Neuronal stem cell (in vitro differentiated cells): ENCODE measurements around the gene TCEAL1.
A peak's percentile ranks its signal among the peaks of the same experiment; 100 is the strongest.

Experiments
- DNase-seq: peaks from one replicate; pipeline ENCODE4 v3.0.0-alpha.2; 2013; ENCODE audit warnings: low spot score
- H2AFZ ChIP-seq: one replicate; pipeline ENCODE4 v1.6.1; 2013; ENCODE audit warnings: mild to moderate bottlenecking, low read length, inconsistent platforms
- H2AK5ac ChIP-seq: 2 replicates; pipeline ENCODE4 v1.6.1; 2013; ENCODE audit warnings: low read depth, mild to moderate bottlenecking, inconsistent platforms, low read length, moderate library complexity, mixed read lengths
- H2BK120ac ChIP-seq: 2 replicates; pipeline ENCODE4 v1.6.1; 2013; ENCODE audit warnings: low read depth, mild to moderate bottlenecking, inconsistent platforms, low read length, moderate library complexity, mixed read lengths
- H2BK12ac ChIP-seq: one replicate; pipeline ENCODE4 v1.6.1; 2013; ENCODE audit warnings: low read length, inconsistent platforms
- H2BK15ac ChIP-seq: 2 replicates; pipeline ENCODE4 v1.6.1; 2013; ENCODE audit warnings: mild to moderate bottlenecking, low read length, inconsistent platforms, mixed read lengths
- H2BK5ac ChIP-seq: one replicate; pipeline ENCODE4 v1.6.1; 2013; ENCODE audit warnings: inconsistent platforms, mild to moderate bottlenecking, low read length, moderate library complexity
- H3K14ac ChIP-seq: one replicate; pipeline ENCODE4 v1.6.1; 2013; ENCODE audit warnings: low read length, inconsistent platforms
- H3K18ac ChIP-seq: 2 replicates; pipeline ENCODE4 v1.6.1; 2013; ENCODE audit warnings: low read length, inconsistent platforms
- H3K23ac ChIP-seq: 2 replicates; pipeline ENCODE4 v1.6.1; 2013; ENCODE audit warnings: low read depth, mild to moderate bottlenecking, mixed read lengths, low read length, inconsistent platforms; ENCODE audit not compliant: poor library complexity
- H3K27ac ChIP-seq: replicated peaks from 3 replicates; pipeline ENCODE4 v1.5.1; 2013; ENCODE audit warnings: low read length, inconsistent platforms
- H3K27me3 ChIP-seq, 3 experiments: 2 replicates each; pipeline ENCODE4 v1.6.1; 2013; ENCODE audit warnings: low read length in 3 of 3, mild to moderate bottlenecking in 2 of 3, inconsistent platforms in 1 of 3, low read depth in 1 of 3, mixed read lengths in 1 of 3, moderate library complexity in 1 of 3; ENCODE audit not compliant: control insufficient read depth in 3 of 3, insufficient read depth in 3 of 3
- H3K36me3 ChIP-seq, 2 donors: replicated peaks in 1 of 2; 2 replicates each; pipeline ENCODE4 v1.6.1; 2013; ENCODE audit warnings: low read length in 2 of 2; ENCODE audit not compliant: control insufficient read depth in 2 of 2, insufficient read depth in 2 of 2
- H3K4ac ChIP-seq: 2 replicates; pipeline ENCODE4 v1.6.1; 2013; ENCODE audit warnings: inconsistent platforms, mild to moderate bottlenecking, low read length, moderate library complexity
- H3K4me1 ChIP-seq, 2 donors: 1 replicate in 1 of 2; 2 replicates in 1 of 2; pipeline ENCODE4 v1.6.1; 2013; ENCODE audit warnings: low read length in 2 of 2, low read depth in 1 of 2; ENCODE audit not compliant: control insufficient read depth in 2 of 2, insufficient read depth in 1 of 2
- H3K4me2 ChIP-seq: one replicate; pipeline ENCODE4 v1.6.1; 2013; ENCODE audit warnings: mild to moderate bottlenecking, low read length, inconsistent platforms; ENCODE audit not compliant: insufficient read depth, poor library complexity, severe bottlenecking
- H3K4me3 ChIP-seq, 2 donors: 2 replicates each; pipeline ENCODE4 v1.5.1; 2013; ENCODE audit warnings: low read length in 2 of 2, mild to moderate bottlenecking in 2 of 2, inconsistent platforms in 1 of 2, moderate library complexity in 1 of 2
- H3K79me1 ChIP-seq: one replicate; pipeline ENCODE4 v1.6.1; 2013; ENCODE audit warnings: low read depth, mild to moderate bottlenecking, inconsistent platforms, low read length, moderate library complexity
- H3K9ac ChIP-seq: one replicate; pipeline ENCODE4 v1.6.1; 2013; ENCODE audit warnings: mild to moderate bottlenecking, low read depth, low read length, inconsistent platforms; ENCODE audit not compliant: poor library complexity
- H3K9me3 ChIP-seq, 2 donors: replicated peaks in 1 of 2; 2 replicates each; pipeline versions ENCODE3 to v1.6.1; 2013; ENCODE audit warnings: low read length in 2 of 2, mild to moderate bottlenecking in 2 of 2, inconsistent platforms in 1 of 2, low read depth in 1 of 2, mixed read lengths in 1 of 2, moderate library complexity in 1 of 2; ENCODE audit not compliant: control insufficient read depth in 2 of 2, insufficient read depth in 1 of 2
- H4K8ac ChIP-seq: one replicate; pipeline ENCODE4 v1.6.1; 2013; ENCODE audit warnings: low read depth, mild to moderate bottlenecking, inconsistent platforms, low read length, moderate library complexity
- H4K91ac ChIP-seq: one replicate; pipeline ENCODE4 v1.6.1; 2013; ENCODE audit warnings: low read length, low read depth, mild to moderate bottlenecking, inconsistent platforms; ENCODE audit not compliant: poor library complexity
- WGBS, 2 donors: extraction: QIAGEN DNeasy Blood & Tissue Kit; methylation state at CpG; one replicate each; pipeline ENCODE4 v1.1.7; 2013; ENCODE audit warnings: missing lambda C conversion rate in 2 of 2, mixed read lengths in 1 of 2; ENCODE audit not compliant: insufficient read length in 2 of 2, insufficient replicate concordance in 1 of 2; ENCODE audit errors: extremely low coverage in 2 of 2; 5-methylcytosine and 5-hydroxymethylcytosine counted together

The TCEAL1 gene

GRCh38 chrX:103626855-103627254 is 1.9 kb upstream of the TCEAL1 start:
- Histone ChIP-seq H3K36me3 (peaks cover 0 to 3% of the 10 kb centered on the region in 2 donors), H3K4me1 (peaks cover 7 to 11% of the 10 kb centered on the region in 2 donors), H3K14ac (no peak overlapping the region), H2AK5ac (no peak overlapping the region), H3K4me3 (no peak overlapping the region), H3K27me3 (no peaks in the 10 kb centered on the region), H2AFZ (no peak overlapping the region), H4K8ac (no peak overlapping the region), H3K9me3 (no peaks in the 10 kb centered on the region), H3K27ac (no peak overlapping the region), H3K4ac (no peak overlapping the region), H4K91ac (no peak overlapping the region), H3K18ac (no peak overlapping the region), H2BK12ac (no peak overlapping the region), H2BK120ac (no peak overlapping the region), H3K79me1 (peaks cover 2% of the 10 kb centered on the region), H3K23ac (no peak overlapping the region), H3K4me2 (no peak overlapping the region), H3K9ac (no peak overlapping the region), H2BK5ac (no peak overlapping the region), H2BK15ac (no peak overlapping the region)
- no peak for DNase-seq

- no peak overlapping the region for H2BK15ac ChIP-seq
- H2AFZ ChIP-seq = peak overlapping the region; percentile 86
- no peak overlapping the region for H2BK120ac ChIP-seq
- peak overlapping the region; percentile 59 to 84 for H3K4me3 ChIP-seq
- peak overlapping the region; percentile 91 for H3K9ac ChIP-seq
- peak overlapping the region; percentile 93 for H3K18ac ChIP-seq
- no peak overlapping the region for H2AK5ac ChIP-seq
- no CpG with 5 or more reads among the region's 49 CpGs for WGBS, 2 donors
- no peak overlapping the region for H4K8ac ChIP-seq
- no peak overlapping the region for H3K4ac ChIP-seq
- no peak overlapping the region for H2BK12ac ChIP-seq
- peaks cover 4% of the 10 kb centered on the region in 2 donors for H3K4me1 ChIP-seq
- H3K4me2 ChIP-seq = peak overlapping the region; percentile 48
- no peak overlapping the region for H3K23ac ChIP-seq
- H3K79me1 ChIP-seq = no peaks in the 10 kb centered on the region
- H3K14ac ChIP-seq = peak overlapping the region; percentile 38
- H3K27me3 ChIP-seq = no peaks in the 10 kb centered on the region
- DNase-seq = peak; percentile 51
- H2BK5ac ChIP-seq = no peak overlapping the region
- no peaks in the 10 kb centered on the region for H3K9me3 ChIP-seq
- H3K27ac ChIP-seq = peak overlapping the region; percentile 95
- no peaks in the 10 kb centered on the region for H3K36me3 ChIP-seq
- no peak overlapping the region for H4K91ac ChIP-seq
Measured at GRCh38 chrX:103629318-103630170, 769 bp downstream of the TCEAL1 start.

GRCh38 chrX:103630171-103630511 is 1.4 kb downstream of the TCEAL1 start:
- Histone ChIP-seq H3K4me2 (peak overlapping the region; percentile 48), H3K4me3 (peak overlapping the region in 1 of 2 donors; percentile 59), H3K4me1 (peaks cover 1 to 3% of the 10 kb centered on the region in 2 donors), H2BK12ac (no peak overlapping the region), H2AFZ (peak overlapping the region; percentile 86), H3K36me3 (no peaks in the 10 kb centered on the region), H3K9me3 (no peaks in the 10 kb centered on the region), H3K27ac (no peak overlapping the region), H3K14ac (no peak overlapping the region), H3K18ac (no peak overlapping the region), H2BK15ac (no peak overlapping the region), H3K23ac (no peak overlapping the region), H3K79me1 (no peaks in the 10 kb centered on the region), H4K91ac (no peak overlapping the region), H2BK120ac (no peak overlapping the region), H3K4ac (no peak overlapping the region), H4K8ac (no peak overlapping the region), H2AK5ac (no peak overlapping the region), H3K27me3 (no peaks in the 10 kb centered on the region), H3K9ac (no peak overlapping the region), H2BK5ac (no peak overlapping the region)
- no CpG with 5 or more reads among the region's 6 CpGs for WGBS, 2 donors
- no peak for DNase-seq

- Histone ChIP-seq H2BK5ac (no peak overlapping the region), H2AFZ (no peak overlapping the region), H3K27ac (no peak overlapping the region), H3K36me3 (no peaks in the 10 kb centered on the region), H3K14ac (no peak overlapping the region), H3K23ac (no peak overlapping the region), H4K8ac (no peak overlapping the region), H3K4me3 (no peak overlapping the region), H3K9me3 (no peaks in the 10 kb centered on the region), H2AK5ac (no peak overlapping the region), H4K91ac (no peak overlapping the region), H3K9ac (no peak overlapping the region), H2BK12ac (no peak overlapping the region), H3K4me1 (peaks cover 0 to 2% of the 10 kb centered on the region in 2 donors), H3K4ac (no peak overlapping the region), H3K4me2 (no peak overlapping the region), H3K18ac (no peak overlapping the region), H2BK120ac (no peak overlapping the region), H3K27me3 (no peaks in the 10 kb centered on the region), H3K79me1 (no peaks in the 10 kb centered on the region), H2BK15ac (no peak overlapping the region)
- no CpG with 5 or more reads among the region's 5 CpGs for WGBS, 2 donors
- DNase-seq = no peak
Measured at GRCh38 chrX:103631145-103631544, 2.4 kb downstream of the TCEAL1 start.
